NCI-H2081 treated with DMSO at 0.1 percent for 48 hours (cell line): ENCODE measurements around the gene PPM1H.
"Not testable (repeated sequence)": the region's sequence is repeated elsewhere in the genome, so short reads cannot be mapped to it uniquely, and the experiment has no call there.

Experiments
- DNase-seq: peaks from one replicate; lab custom pipeline; 2025; lab: John Stamatoyannopoulos, UW

Gene PPM1H

GRCh38 chr12:62767496-62767895 is 167.5 kb downstream of the PPM1H start:
- DNase-seq = no peak

- DNase-seq = no peak
These were observed 168.5 kb downstream of the PPM1H start for GRCh38 chr12:62766496-62766895.

- DNase-seq = no peak
These were observed 170.9 kb downstream of the PPM1H start for GRCh38 chr12:62763861-62764645.

- DNase-seq = no peak
These were observed 171.6 kb downstream of the PPM1H start for GRCh38 chr12:62763312-62763711.

DNA sequence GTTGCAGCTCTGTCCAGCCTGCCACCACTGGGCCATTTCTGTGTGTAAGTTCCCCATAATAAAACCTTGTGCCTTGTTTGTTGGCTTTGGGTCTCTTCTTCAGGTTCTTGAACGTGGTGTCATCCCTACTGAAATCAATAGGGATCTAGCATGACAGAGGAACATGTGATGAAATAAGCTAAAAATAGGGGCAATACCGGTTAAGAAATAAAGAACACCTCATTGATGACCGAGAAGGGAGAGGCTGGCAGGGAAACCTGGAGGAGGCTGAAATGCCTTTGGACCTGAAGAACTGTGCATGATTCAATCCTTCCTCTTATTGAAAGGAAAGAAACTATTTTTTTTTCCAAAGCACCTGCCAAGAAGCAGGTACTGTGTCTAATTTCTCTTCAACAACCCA is 172.3 kb downstream of the PPM1H start:
- DNase-seq = no peak

DNA sequence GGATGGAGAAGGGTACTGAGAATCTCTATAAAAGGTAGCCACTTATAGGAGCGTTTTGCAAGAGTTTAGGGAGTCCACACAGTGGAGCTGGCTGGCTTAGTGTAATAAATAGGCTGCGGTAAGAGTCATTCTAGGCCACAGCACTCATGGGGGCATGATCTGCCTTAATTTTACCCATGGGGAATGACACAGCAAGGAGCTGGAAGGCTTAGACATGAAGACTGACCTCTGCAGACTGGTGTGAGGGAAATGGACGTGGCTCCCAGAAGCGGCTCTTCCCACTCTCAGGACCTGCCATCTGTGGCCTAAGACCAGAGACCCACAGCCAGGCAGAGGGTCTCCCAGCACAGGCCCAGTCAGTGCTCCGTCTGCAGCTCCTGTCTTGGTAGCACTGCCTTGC is 173.3 kb downstream of the PPM1H start:
- DNase-seq = no peak

- no peak for DNase-seq
These were observed 174.2 kb downstream of the PPM1H start for GRCh38 chr12:62760779-62761178.

GRCh38 chr12:62760341-62760740 is 174.6 kb downstream of the PPM1H start:
- not testable (repeated sequence) for DNase-seq

GRCh38 chr12:62758216-62758615 is 176.7 kb downstream of the PPM1H start:
- DNase-seq = no peak

- DNase-seq = no peak
These were observed 177.9 kb downstream of the PPM1H start for GRCh38 chr12:62757048-62757447.

DNA sequence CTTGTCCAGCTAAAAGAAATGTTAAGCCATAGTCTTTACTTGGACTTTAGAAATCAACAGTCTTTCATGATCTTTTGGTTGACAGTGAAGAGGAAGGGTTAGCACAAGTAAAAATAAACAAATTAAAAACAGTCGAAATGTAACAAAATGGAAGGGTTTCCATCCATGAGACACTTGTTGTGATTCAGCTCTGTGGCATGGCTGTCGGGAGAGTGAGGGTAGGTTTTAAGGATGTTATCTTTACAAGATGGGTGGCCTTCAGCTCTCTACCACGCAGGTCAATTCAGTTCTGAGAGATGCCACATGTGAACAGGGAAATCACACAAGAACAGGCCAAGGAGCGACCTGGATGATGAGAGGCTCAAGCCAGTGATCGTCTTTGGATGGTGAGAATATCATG is 180.2 kb downstream of the PPM1H start:
- DNase-seq = no peak

DNA sequence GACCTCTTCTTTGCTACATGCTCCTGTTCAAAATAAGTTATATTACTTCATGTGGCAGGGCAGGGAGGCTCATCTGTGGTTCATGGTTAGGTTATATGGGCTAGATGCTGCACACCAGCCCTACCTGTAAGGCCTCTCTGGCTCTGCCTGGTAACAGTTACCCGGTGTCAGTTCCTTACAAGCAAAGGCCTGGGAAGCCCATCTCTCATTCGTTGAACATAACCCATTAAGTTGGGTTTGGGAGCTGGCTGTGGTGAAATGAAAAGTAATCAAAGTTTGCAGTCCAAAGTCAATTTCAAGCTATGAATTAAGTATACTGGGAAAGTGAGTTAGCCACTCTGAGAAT is 183.2 kb downstream of the PPM1H start:
- no peak for DNase-seq

GRCh38 chr12:62750941-62751809 is 183.8 kb downstream of the PPM1H start:
- no peak for DNase-seq

DNA sequence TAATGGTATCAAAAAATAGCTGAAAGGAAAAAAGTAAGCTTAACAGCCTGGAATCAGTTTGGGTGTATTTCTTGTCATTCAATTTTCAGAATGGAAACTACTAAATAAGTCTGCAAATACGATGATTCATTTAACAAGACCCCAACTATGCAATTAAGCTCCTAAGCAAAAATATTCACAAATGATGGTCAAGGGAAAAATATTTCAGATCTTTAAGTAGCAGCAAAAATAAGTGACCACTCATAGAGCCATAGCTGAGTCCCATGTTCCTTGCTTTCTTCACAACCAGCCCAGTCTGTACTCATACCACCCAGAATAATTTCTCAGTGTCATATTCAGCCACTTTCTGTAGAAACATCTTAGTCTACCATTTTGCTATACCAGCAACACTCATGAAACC is 185.4 kb downstream of the PPM1H start:
- no peak for DNase-seq

- DNase-seq = no peak
These were observed 185.9 kb downstream of the PPM1H start for GRCh38 chr12:62748941-62749468.

DNA sequence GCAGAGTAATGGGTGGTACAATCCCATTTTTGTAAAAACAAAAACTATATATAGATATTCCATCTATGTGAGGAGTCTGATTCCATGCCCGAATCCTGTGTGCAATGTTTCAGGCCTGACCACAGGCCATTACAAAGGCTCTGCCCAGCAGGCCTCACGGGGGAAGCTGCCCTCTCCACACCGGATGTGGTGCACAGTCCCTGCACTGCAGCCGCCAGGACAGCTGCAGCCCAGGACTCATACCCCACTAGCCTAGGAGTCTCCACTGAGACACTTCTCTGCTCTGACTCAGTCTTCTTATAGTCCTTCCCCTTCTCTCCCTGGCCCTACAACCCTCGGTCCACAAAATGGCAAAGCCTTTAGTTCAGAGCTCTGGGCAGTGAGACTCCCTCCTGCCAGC is 190.4 kb downstream of the PPM1H start:
- DNase-seq = no peak

- DNase-seq = no peak
These were observed 195.5 kb downstream of the PPM1H start for GRCh38 chr12:62739266-62740015.

DNA sequence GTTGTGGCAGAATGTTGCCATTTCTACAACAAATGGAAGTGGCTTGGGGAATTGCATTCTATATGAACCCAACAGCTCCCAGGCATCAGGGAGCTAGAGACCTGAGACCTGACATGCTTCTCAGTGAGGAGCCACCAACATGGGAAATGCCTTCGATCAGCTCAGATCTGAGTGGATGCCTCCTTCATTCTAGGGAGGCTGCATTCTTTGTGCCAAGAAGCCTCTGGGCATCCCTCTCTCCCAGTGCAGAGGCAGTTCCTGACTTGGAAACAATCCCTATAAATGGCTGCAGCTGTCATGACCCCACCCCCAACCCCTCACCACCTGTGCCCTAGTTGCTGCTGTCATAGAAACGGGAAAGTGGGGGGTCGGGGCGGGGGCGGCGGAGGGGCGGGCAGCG is 196.3 kb downstream of the PPM1H start:
- DNase-seq = no peak

- DNase-seq = no peak
These were observed 196.8 kb downstream of the PPM1H start for GRCh38 chr12:62738105-62738504.

DNA sequence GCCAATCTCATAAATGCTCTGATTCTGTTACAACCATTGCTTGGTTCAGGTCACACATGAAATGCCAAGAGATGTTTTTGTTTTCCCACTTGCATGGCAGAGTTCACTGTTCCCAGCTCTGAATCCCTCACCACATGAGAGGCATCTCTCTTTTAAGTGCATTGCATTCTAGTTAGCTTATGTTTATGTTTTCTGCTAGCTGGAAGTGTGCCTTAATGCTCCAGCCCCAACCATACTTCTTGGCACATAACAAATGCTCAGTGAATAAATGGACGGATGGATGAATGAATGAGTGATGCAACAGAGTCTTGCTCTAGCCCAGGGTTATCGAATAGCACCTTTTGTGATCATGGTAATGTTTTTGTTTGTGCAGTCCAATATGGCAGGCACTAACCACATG is 197.3 kb downstream of the PPM1H start:
- no peak for DNase-seq

GRCh38 chr12:62737188-62737587 is 197.8 kb downstream of the PPM1H start:
- DNase-seq = no peak

DNA sequence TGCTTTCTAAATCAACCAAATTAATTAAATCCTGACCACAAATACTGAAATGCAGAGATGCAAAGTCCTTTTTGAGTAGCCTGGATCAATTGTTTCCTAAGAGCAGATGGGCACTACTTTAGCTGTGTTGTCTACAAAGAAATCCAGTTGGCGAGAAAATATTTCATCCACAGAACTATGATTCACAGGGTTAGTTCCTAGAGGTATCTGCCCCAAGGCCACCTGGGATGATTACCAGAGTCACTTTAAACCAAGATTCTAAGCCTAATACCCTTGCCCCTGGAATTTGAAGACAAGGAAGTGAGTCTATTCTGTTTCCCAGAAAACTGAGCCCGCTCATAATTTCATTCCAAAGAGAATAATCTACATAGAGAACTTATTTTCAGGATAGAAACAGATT is 198.4 kb downstream of the PPM1H start:
- no peak for DNase-seq
